GM12878 (cell line): Measurements from ENCODE around the gene MYT1.

Experiments used
- HCFC1 ChIP-seq: fragments of 150-350 bp; IDR thresholded peaks from 2 replicates; pipeline ENCODE4 v1.6.1; 2014; ENCODE audit warnings: low read length
- HDGF ChIP-seq: fragments of 450-650 bp; IDR thresholded peaks from 2 replicates; pipeline ENCODE4 v1.6.1; 2016; ENCODE audit warnings: antibody characterized with exemption
- MXI1 ChIP-seq: fragments of 150-350 bp; IDR thresholded peaks from 2 replicates; pipeline ENCODE4 v1.6.1; 2011; ENCODE audit warnings: low read depth, mild to moderate bottlenecking, inconsistent platforms, low read length, improper control_type of control experiment
- POLR2AphosphoS5 ChIP-seq: IDR thresholded peaks from 2 replicates; pipeline ENCODE4 v1.6.1; 2011; ENCODE audit warnings: mild to moderate bottlenecking, low read length, inconsistent platforms
- TCF12 ChIP-seq: IDR thresholded peaks from 2 replicates; pipeline ENCODE4 v1.6.1; 2011; ENCODE audit warnings: low read depth, mild to moderate bottlenecking, low read length
- ZBED1 ChIP-seq: IDR thresholded peaks from 2 replicates; pipeline ENCODE4 v1.6.1; 2016; ENCODE audit warnings: borderline replicate concordance
- TF ChIP-seq, protein P1 (sequence below), 3 experiments: IDR thresholded peaks in 2 of 3; conservative IDR thresholded peaks in 1 of 3; 2 replicates each; pipeline ENCODE4 v1.5.1; 2011; ENCODE audit warnings: low read depth in 3 of 3, low read length in 3 of 3, mild to moderate bottlenecking in 3 of 3, control low read depth in 2 of 3, moderate library complexity in 2 of 3, inconsistent platforms in 1 of 3, mixed read lengths in 1 of 3; ENCODE audit not compliant: control insufficient read depth in 2 of 3, insufficient read depth in 1 of 3; ENCODE audit errors: extremely low read depth in 1 of 3

GRCh38 chr20:64229507-64230061 lies 65.3 kb downstream of the MYT1 start:
- TF ChIP-seq ZBED1: no peak
- no peak for TF ChIP-seq HDGF
- TF ChIP-seq, protein P1, sequence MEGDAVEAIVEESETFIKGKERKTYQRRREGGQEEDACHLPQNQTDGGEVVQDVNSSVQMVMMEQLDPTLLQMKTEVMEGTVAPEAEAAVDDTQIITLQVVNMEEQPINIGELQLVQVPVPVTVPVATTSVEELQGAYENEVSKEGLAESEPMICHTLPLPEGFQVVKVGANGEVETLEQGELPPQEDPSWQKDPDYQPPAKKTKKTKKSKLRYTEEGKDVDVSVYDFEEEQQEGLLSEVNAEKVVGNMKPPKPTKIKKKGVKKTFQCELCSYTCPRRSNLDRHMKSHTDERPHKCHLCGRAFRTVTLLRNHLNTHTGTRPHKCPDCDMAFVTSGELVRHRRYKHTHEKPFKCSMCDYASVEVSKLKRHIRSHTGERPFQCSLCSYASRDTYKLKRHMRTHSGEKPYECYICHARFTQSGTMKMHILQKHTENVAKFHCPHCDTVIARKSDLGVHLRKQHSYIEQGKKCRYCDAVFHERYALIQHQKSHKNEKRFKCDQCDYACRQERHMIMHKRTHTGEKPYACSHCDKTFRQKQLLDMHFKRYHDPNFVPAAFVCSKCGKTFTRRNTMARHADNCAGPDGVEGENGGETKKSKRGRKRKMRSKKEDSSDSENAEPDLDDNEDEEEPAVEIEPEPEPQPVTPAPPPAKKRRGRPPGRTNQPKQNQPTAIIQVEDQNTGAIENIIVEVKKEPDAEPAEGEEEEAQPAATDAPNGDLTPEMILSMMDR (IDR thresholded peaks at IDR 0.05 in 2 of 3, conservative IDR thresholded peaks at IDR 0.05 in 1 of 3; ENCODE audit: control insufficient read depth in 2 of 3, extremely low read depth in 1 of 3, insufficient read depth in 1 of 3, low read depth in 3 of 3, low read length in 3 of 3): no peak
- no peak for TF ChIP-seq MXI1
- TF ChIP-seq TCF12: no peak
- no peak for TF ChIP-seq POLR2AphosphoS5
- no peak for TF ChIP-seq HCFC1
